GM12892 (cell line): Measurements from ENCODE around the gene CTSC.

Experiments used
- POLR2A ChIP-seq: IDR thresholded peaks from 2 replicates; pipeline ENCODE4 v1.6.1; 2011; ENCODE audit warnings: low read depth, low read length, control low read depth
- POLR2AphosphoS5 ChIP-seq: IDR thresholded peaks from 2 replicates; pipeline ENCODE4 v1.6.1; 2011; ENCODE audit warnings: low read depth, low read length, control low read depth

GRCh38 chr11:88303037-88303436, 34.5 kb downstream of the CTSC start:
- TF ChIP-seq POLR2A (no peak), POLR2AphosphoS5 (no peak)
